ENCODE data around the gene DDX39A.

Gene DDX39A

GRCh38 chr19:14361824-14362223, 57.3 kb downstream of the DDX39A start:
- DNase-seq, result no peak

Measured in NCI-H524 treated with DMSO at 0.1 percent for 48 hours (cell line).